Measurements from ENCODE around the gene CFAP46.

DNA sequence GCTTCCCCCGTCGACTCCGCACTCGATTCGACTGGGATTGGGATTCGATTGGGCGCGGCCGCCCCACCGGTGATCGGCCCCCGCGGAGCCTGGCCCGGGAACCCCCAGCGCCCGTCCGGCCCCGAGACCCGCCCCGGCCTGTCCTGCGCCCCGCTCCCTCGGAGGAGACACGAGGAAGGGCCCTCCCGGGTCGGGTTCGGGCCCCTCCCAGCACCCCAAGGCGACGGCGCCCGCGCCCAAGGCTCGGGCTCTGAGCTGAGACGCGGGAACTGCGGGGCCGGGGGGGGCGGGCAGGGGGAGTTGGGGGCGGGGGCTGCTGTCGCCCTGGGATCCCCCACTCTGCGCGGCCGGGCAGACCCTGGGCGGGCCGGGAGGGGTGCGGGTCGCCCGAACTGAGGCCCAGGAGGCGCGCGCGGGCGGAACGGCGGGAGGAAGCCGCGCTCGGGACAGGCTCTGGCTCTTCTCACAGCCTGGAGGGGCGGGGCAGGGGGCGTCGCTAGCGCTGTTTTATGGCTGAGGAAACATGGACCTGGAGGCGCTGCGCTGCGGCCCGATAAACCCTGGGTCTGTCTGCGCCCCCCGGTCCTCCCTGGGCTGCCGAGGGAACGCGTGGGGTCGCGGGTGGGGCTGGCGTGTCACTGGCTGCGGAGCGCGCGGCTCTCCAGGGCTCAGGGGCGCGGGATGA lies 154.7 kb downstream of the CFAP46 start:
- TF ChIP-seq, protein P1, sequence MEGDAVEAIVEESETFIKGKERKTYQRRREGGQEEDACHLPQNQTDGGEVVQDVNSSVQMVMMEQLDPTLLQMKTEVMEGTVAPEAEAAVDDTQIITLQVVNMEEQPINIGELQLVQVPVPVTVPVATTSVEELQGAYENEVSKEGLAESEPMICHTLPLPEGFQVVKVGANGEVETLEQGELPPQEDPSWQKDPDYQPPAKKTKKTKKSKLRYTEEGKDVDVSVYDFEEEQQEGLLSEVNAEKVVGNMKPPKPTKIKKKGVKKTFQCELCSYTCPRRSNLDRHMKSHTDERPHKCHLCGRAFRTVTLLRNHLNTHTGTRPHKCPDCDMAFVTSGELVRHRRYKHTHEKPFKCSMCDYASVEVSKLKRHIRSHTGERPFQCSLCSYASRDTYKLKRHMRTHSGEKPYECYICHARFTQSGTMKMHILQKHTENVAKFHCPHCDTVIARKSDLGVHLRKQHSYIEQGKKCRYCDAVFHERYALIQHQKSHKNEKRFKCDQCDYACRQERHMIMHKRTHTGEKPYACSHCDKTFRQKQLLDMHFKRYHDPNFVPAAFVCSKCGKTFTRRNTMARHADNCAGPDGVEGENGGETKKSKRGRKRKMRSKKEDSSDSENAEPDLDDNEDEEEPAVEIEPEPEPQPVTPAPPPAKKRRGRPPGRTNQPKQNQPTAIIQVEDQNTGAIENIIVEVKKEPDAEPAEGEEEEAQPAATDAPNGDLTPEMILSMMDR (IDR thresholded peaks at IDR 0.05; ENCODE audit: insufficient read depth, low read depth, low read length): no peak
- TF ChIP-seq EZH2 (IDR thresholded peaks at IDR 0.05; ENCODE audit: insufficient read depth, low read length): no peak

Measured in astrocyte (in vitro differentiated cells and primary cell).